GM10266 (cell line): Measurements from ENCODE around the gene MRFAP1L1.

Experiments
- DNase-seq: peaks from one replicate; pipeline ENCODE4 v3.0.0; 2012; ENCODE audit errors: extremely low spot score
- TF ChIP-seq, protein P1 (sequence below): IDR thresholded peaks from 2 replicates; pipeline ENCODE4 v1.5.1; 2012; ENCODE audit warnings: mild to moderate bottlenecking, low read depth; ENCODE audit not compliant: control insufficient read depth, insufficient read depth; ENCODE audit errors: missing control alignments

Gene MRFAP1L1

DNA sequence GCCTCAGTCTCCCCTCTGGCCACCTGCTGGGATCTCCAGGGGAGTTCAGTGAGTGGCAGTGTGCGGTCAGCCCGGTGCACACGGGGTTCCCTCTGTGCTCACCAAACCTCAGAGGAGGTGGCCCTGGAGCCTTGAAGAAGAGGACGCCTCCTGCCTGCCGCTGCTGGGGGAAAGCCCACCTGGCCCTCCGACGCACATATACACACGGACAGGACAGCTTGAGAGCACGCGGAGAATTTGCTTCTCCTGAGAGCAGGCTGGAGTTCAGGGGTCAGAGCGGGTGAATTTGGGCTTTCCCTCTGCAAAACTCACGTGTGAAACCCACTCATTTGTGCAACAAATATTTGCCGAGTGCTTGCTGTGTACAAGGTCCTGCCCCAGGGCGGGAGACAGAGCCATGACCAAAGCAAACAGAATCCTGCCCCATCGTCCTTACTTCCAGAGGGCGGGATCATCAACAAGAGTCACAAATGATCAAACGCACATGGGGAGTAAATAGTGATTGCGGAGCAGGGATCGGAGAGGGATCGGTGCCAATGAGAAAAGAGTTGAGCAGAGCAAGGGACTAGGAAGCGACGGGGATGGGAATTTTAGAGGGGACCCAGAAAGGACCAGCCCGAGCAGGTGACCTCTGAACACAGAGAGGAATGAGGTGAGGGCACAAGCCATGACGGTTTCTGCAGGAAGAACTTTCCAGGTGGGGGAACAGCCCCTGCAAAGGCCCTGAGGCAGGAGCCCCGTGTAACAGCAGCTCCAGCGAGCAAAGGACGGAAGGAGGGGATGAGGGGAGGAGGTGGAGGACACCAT lies 23.9 kb upstream of the MRFAP1L1 start:
- TF ChIP-seq, protein P1, sequence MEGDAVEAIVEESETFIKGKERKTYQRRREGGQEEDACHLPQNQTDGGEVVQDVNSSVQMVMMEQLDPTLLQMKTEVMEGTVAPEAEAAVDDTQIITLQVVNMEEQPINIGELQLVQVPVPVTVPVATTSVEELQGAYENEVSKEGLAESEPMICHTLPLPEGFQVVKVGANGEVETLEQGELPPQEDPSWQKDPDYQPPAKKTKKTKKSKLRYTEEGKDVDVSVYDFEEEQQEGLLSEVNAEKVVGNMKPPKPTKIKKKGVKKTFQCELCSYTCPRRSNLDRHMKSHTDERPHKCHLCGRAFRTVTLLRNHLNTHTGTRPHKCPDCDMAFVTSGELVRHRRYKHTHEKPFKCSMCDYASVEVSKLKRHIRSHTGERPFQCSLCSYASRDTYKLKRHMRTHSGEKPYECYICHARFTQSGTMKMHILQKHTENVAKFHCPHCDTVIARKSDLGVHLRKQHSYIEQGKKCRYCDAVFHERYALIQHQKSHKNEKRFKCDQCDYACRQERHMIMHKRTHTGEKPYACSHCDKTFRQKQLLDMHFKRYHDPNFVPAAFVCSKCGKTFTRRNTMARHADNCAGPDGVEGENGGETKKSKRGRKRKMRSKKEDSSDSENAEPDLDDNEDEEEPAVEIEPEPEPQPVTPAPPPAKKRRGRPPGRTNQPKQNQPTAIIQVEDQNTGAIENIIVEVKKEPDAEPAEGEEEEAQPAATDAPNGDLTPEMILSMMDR = no peak
- no peak for DNase-seq

DNA sequence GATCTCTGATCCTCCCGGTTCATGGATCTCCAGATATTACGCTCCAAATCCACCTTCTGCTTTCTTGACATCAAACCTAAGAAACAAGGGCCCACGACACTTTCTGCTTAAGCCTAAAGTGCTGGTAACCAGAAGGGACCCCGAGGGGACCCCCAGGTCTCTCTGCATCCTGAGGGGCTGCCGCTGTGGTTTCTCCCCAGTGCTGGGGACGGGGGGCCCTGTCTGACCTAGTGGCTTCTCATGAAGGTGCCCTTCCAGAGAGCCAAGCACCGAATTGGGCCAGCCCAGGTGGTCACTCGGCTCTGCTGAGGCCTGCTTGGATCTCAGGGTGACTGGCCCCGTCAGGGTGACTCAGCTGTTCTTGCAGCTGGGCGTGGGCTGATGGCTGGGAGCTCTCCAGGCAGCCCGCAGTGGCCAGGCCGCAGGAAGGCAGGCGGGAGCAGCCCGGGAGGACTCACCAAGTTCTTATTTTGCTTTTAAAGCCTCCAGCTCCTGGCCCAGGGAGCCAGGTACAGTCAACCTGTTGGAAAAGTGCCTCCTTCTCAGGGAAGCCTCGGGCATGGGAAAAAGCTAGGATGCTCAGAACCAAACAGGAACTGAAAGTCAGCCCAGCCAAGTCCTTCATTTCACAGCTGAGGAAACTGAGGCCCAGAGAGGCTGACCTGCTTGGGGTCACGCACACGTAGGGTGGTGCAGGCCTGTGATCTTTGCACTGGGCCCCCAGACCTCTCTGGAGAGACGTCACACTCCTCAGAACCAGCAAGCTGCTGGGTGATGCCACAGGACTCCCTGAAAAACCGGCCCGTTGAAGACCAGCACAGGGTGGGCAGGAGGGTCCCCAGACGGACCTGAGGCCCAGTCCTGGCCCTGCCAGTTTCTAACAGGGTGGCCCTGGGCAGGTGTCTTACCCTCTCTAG lies 23.0 kb upstream of the MRFAP1L1 start:
- TF ChIP-seq, protein P1 = no peak
- DNase-seq = no peak

DNA sequence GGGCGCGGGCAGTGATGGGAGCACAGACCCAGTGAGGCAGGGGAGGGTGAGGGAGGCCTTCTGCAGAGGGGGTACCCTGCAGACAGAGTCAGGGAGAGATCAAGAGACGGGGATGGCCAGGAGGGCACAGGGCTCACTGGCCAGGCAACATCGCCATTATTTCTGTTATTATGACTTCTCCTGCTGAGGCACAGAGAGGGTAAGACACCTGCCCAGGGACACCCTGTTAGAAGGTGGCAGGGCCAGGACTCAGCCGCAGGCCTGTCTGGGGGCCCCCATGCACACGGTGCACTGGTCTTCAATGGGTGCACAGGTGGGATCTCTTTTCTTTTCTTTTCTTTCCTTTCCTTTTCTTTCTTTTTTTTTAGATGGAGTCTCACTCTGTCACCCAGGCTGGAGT lies 22.1 kb upstream of the MRFAP1L1 start:
- DNase-seq = no peak
- TF ChIP-seq, protein P1 = no peak

DNA sequence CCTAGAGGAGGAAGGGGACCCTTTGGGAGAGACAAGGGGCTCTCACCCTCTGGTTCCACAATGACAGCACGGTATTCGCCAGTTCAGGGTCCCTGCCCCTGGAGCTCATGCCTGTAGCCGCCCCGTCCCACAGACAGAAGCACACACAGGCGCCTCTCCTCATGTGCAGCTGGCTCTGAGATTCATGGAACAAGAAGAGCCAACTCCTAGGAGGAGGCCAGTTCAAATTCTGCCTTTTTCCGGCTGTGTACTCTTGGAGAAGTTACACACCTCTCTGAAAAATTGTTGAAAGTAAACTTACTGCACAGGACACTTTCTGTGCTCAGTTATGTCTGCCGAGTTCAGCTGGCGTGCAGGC lies 21.6 kb upstream of the MRFAP1L1 start:
- TF ChIP-seq, protein P1 = no peak
- no peak for DNase-seq

DNA sequence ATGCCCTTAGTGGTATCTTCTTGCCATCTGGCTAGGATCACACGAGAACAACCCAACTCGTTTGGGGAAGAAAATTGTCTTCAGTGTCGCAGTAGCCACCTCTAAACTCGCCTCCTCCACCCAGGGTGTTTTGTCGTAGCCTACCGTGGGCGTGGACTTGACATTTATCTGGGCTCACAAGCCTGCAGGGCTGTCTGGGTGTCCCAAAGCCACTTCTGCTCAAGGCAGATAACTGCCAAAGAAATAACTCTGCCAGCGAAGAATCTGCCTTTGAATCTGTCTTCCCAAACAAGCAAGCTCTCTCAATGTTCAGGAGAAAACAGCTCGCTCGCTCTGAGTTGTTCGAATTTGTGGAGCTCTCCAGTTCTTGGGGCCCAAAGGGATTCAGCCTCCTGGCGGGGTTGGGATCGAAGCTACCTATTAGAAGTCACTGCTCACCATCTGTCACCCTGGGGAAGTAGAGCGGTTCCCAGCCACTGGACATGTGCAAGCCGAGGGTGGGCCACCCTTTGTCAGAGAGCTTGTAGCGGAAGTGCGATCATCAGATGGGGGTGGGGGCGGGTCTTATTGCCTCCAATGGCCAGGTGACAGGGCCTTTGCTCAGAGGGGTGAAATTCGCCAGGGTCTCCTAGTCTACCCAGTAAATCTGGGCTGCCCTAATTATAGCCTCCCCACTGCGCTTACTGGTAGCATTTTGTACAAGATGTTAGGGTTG lies 21.1 kb upstream of the MRFAP1L1 start:
- DNase-seq = no peak
- TF ChIP-seq, protein P1 = no peak

DNA sequence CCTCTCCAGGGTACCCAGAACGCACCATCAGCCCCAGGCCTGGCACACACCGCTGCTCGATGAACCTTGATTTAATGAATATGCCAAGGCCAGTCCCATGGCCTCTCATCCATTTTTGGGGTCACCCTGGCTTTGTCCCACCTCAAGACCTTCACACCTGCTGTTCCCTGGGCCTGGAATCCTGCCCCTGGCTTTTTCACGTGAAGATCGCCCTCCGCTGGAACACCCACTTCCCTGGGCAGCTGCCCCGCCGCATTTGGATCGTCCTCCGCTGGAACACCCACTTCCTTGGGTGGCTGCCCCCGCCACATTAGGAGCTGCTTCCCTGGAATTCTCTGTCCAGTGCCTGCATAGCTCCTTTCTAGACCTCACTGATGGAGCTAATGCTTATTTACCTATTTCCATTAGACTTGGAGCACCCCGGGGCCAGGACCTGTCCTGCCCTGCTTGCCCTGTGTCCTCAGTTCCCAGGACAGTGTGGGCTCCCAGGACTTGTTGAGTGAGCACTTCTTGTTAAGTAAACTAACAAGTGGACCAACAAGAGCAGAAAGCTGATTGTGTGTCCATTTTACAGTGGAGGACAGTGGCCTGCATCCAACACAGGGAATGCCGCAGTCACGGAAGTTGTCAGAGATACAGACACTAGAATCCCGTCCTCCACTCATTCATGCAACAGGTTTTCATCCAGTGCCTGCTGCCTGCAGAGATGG lies 18.8 kb upstream of the MRFAP1L1 start:
- TF ChIP-seq, protein P1 = no peak
- no peak for DNase-seq
